ENCODE data around the gene PLCL2.

PLCL2 gene

DNA sequence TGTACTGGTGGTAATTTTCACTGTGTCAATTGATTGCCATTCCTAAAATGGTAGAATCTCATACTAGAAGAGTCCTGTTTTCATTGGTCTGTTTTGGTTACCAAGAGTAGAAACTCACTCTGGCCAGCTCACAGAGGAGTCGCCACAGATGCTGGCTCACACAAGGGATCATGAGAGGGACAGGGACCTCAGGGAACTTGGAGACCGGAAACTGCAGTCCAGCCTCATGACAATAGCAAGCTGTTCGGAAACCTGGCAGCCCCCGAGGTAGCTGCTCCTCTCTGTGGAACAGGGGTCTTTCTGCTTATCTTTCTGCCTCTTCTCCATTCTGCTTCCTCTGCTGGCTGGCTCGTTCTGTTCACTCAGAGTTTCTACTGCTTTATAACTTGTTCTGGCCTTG is 192.9 kb downstream of the PLCL2 start:
- DNase-seq (ENCODE audit: extremely low read depth, low read depth) = no peak
- TF ChIP-seq, protein P1, sequence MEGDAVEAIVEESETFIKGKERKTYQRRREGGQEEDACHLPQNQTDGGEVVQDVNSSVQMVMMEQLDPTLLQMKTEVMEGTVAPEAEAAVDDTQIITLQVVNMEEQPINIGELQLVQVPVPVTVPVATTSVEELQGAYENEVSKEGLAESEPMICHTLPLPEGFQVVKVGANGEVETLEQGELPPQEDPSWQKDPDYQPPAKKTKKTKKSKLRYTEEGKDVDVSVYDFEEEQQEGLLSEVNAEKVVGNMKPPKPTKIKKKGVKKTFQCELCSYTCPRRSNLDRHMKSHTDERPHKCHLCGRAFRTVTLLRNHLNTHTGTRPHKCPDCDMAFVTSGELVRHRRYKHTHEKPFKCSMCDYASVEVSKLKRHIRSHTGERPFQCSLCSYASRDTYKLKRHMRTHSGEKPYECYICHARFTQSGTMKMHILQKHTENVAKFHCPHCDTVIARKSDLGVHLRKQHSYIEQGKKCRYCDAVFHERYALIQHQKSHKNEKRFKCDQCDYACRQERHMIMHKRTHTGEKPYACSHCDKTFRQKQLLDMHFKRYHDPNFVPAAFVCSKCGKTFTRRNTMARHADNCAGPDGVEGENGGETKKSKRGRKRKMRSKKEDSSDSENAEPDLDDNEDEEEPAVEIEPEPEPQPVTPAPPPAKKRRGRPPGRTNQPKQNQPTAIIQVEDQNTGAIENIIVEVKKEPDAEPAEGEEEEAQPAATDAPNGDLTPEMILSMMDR (IDR thresholded peaks at IDR 0.05; ENCODE audit: low read depth, low read length, missing control alignments) = no peak
- no peak overlapping the region for H3K4me3 ChIP-seq (replicated peaks; ENCODE audit: low read depth, low read length)

DNA sequence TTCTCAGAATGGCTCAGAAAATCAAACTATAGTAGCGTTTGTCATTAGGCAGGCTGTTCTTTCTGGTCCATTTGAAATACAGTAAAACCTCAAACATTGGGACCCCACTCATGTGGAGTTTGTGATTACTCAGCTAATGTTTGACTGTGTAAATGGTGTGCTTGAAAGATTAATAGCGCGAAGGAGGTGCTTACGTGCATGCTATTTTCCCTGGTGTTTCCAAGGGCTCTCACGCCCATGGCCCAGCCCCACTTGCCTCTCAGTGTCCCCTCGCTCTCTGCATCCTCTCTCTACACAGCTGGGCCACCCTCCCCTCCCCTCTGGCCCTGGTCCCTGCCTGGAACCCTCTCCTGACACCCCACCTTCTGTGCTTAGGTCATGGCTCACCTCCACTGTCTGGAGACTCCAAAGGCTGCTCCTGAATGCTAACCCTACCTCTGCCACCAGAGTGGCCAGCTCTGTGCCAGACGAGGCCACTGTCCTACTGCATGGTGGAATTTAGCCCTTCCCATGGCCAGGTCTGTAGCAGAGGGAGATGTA is 194.2 kb downstream of the PLCL2 start:
- TF ChIP-seq, protein P1 (IDR thresholded peaks at IDR 0.05; ENCODE audit: low read depth, low read length, missing control alignments) = no peak
- no peak overlapping the region for H3K4me3 ChIP-seq (replicated peaks; ENCODE audit: low read depth, low read length)
- no peak for DNase-seq (ENCODE audit: extremely low read depth, low read depth)

DNA sequence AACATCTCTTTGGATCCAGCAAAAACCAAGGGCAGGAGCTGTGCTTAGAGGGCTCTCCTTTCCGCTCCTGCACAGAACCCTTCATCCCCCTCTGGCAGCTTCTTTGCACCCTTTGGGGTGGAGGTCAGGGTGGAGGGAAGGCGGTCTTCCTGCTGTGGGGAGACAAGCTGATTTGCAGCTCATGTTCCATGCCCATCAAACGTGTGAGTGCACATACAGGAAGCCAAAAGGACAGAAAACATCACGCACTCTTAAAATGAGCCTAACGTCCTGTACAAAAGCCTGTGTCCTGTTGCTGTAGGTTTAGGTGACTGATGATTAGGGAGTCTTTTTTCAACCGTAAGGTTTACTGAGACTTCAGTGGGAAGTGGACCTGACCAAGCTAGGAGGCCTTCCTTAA is 195.2 kb downstream of the PLCL2 start:
- DNase-seq (ENCODE audit: extremely low read depth, low read depth) = no peak

DNA sequence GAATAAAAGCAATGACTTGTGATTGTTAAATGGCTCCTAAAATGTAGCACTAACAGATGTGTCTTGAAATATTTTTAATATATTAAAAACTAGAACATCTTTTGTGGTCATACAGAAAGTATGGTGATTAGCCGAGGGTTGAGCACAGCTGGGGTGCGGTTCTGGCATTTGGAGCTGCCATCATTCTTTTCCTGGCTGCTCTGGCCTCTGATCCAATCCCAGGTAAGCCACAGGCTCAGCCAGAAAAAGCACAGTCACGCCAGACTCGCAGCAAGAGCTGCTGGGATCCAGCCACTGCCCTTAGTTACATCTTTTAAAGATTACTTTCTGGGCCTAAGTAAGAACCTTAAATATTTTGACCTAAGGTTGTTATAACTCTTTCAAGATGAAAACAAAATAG is 196.8 kb downstream of the PLCL2 start:
- no peak overlapping the region for H3K4me3 ChIP-seq (replicated peaks; ENCODE audit: low read depth, low read length)
- no peak for DNase-seq (ENCODE audit: extremely low read depth, low read depth)
- TF ChIP-seq, protein P1 (IDR thresholded peaks at IDR 0.05; ENCODE audit: low read depth, low read length, missing control alignments) = no peak

More for the DNA sequence above, 195.2 kb downstream of the PLCL2 start:
- H3K4me3 ChIP-seq (replicated peaks; ENCODE audit: low read depth, low read length) = no peak overlapping the region
- TF ChIP-seq, protein P1 (IDR thresholded peaks at IDR 0.05; ENCODE audit: low read depth, low read length, missing control alignments) = no peak

DNA sequence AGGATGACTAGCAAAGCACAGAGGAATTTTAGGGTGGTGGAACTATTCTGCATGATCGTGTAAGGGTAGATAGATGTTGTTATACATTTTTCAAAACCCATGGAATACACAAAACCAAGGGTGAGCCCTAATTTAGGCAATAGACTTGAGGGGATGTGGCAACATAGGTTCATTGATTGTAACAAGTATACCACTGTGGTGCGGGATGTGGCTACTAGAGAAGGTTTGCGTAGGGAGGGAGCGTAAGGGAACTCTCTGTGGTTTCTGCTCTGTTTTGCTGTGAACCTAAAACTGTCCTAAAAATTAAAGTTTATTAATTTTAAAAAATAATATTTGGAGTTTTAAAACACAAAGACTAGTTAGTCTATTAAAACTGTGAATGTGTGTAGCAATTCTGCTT is 202.8 kb downstream of the PLCL2 start:
- DNase-seq (ENCODE audit: extremely low read depth, low read depth) = no peak
- no peak overlapping the region for H3K4me3 ChIP-seq (replicated peaks; ENCODE audit: low read depth, low read length)
- TF ChIP-seq, protein P1 (IDR thresholded peaks at IDR 0.05; ENCODE audit: low read depth, low read length, missing control alignments) = no peak

DNA sequence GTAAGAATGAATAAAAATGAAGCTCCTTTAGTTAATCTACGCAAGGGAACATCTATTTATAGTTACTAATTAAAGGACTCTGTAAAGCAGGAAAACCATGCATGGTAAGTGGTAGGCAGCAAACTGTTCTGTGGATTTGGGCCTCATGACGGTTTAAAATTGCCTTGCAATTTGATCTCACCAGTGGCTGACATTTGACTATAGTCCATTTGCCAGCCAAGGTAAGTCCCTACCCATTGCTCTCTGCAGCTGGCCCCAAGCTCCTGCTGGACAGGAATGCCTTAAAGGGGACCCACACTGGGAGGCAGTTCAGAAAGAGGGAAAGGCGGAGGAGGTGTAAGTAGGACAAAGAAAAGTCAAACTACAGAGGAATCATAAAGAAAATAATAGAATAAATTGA is 203.3 kb downstream of the PLCL2 start:
- TF ChIP-seq, protein P1 (IDR thresholded peaks at IDR 0.05; ENCODE audit: low read depth, low read length, missing control alignments) = no peak
- H3K4me3 ChIP-seq (replicated peaks; ENCODE audit: low read depth, low read length) = no peak overlapping the region
- DNase-seq (ENCODE audit: extremely low read depth, low read depth) = no peak

Data from HFF-Myc (cell line).